ENCODE measurements around the gene COG5. TPM values are rescaled to one million over a fixed set of nuclear protein-coding genes. Genes with fewer than 3 reads are reported as not detected.

COG5 gene
- total and polyA plus RNA-seq, 4 experiments from 2014 or later: 39.3 to 87.8 (median 64.6) TPM

- Histone ChIP-seq H3K36me3 (ENCODE audit: insufficient read depth, low read length) (no peaks in the 10 kb centered on the region), H3K4me1 (ENCODE audit: insufficient read depth, low read length) (no peaks in the 10 kb centered on the region), H3K9me3 (ENCODE audit: control insufficient read depth in 1 of 2, low read length in 2 of 2) (no peaks in the 10 kb centered on the region), H3K27ac (ENCODE audit: low read depth, low read length) (no peak overlapping the region), H3K27me3 (ENCODE audit: insufficient read depth, low read length) (no peaks in the 10 kb centered on the region), H3K4me3 (ENCODE audit: low read length in 2 of 2) (no peak overlapping the region)
- intact Hi-C loops (cut with micrococcal nuclease): no loop called here
- Mint-ChIP-seq H3K27ac (no peak overlapping the region), H3K4me3 (no peak overlapping the region), H3K36me3 (peaks cover 36 to 58% of the 10 kb centered on the region in 2 donors), H3K27me3 (no peaks in the 10 kb centered on the region), H3K9me3 (no peaks in the 10 kb centered on the region), H3K4me1 (peaks cover 0 to 12% (median 8%) of the 10 kb centered on the region in 4 donors)
- CTCF ChIA-PET (ENCODE audit: partially characterized antibody): no interaction called here
- DNase-seq: no peak
- POLR2A ChIA-PET (ENCODE audit: partially characterized antibody): no interaction called here
These were observed 116.7 kb downstream of the COG5 start for GRCh38 chr7:107446988-107447387.

- peaks cover 36 to 58% of the 10 kb centered on the region in 2 donors for H3K36me3 Mint-ChIP-seq
- H3K27ac Mint-ChIP-seq: peak overlapping the region in 1 of 7 donors; percentile 78
- POLR2A ChIA-PET (ENCODE audit: partially characterized antibody): no interaction called here
- no peaks in the 10 kb centered on the region for H3K27me3 Mint-ChIP-seq
- DNase-seq: no peak
- Histone ChIP-seq H3K4me3 (ENCODE audit: low read length in 2 of 2) (no peak overlapping the region), H3K36me3 (ENCODE audit: insufficient read depth, low read length) (no peaks in the 10 kb centered on the region), H3K9me3 (ENCODE audit: control insufficient read depth in 1 of 2, low read length in 2 of 2) (no peaks in the 10 kb centered on the region), H3K27me3 (ENCODE audit: insufficient read depth, low read length) (no peaks in the 10 kb centered on the region), H3K27ac (ENCODE audit: low read depth, low read length) (no peak overlapping the region), H3K4me1 (ENCODE audit: insufficient read depth, low read length) (no peaks in the 10 kb centered on the region)
- no peaks in the 10 kb centered on the region for H3K9me3 Mint-ChIP-seq
- CTCF ChIA-PET (ENCODE audit: partially characterized antibody): no interaction called here
- intact Hi-C loops (cut with micrococcal nuclease): no loop called here
- peaks cover 0 to 12% (median 7%) of the 10 kb centered on the region in 4 donors for H3K4me1 Mint-ChIP-seq
- H3K4me3 Mint-ChIP-seq: no peak overlapping the region
These were observed 117.2 kb downstream of the COG5 start for GRCh38 chr7:107446531-107446930.

GRCh38 chr7:107442678-107443077, 121.0 kb downstream of the COG5 start:
- no peaks in the 10 kb centered on the region for H3K27me3 Mint-ChIP-seq
- Histone ChIP-seq H3K4me3 (ENCODE audit: low read length in 2 of 2) (no peak overlapping the region), H3K36me3 (ENCODE audit: insufficient read depth, low read length) (no peaks in the 10 kb centered on the region), H3K9me3 (ENCODE audit: control insufficient read depth in 1 of 2, low read length in 2 of 2) (no peaks in the 10 kb centered on the region), H3K4me1 (ENCODE audit: insufficient read depth, low read length) (no peaks in the 10 kb centered on the region), H3K27me3 (ENCODE audit: insufficient read depth, low read length) (no peaks in the 10 kb centered on the region), H3K27ac (ENCODE audit: low read depth, low read length) (no peak overlapping the region)
- DNase-seq: no peak
- no peak overlapping the region for H3K4me3 Mint-ChIP-seq
- no peaks in the 10 kb centered on the region for H3K9me3 Mint-ChIP-seq
- intact Hi-C loops (cut with micrococcal nuclease): no loop called here
- H3K27ac Mint-ChIP-seq: peak overlapping the region in 1 of 7 donors; percentile 80
- peaks cover 16 to 30% of the 10 kb centered on the region in 2 donors for H3K36me3 Mint-ChIP-seq
- ChIA-PET CTCF (ENCODE audit: partially characterized antibody) (no interaction called here), POLR2A (ENCODE audit: partially characterized antibody) (no interaction called here)
- peaks cover 0 to 11% (median 3%) of the 10 kb centered on the region in 4 donors for H3K4me1 Mint-ChIP-seq

- Histone ChIP-seq H3K27me3 (ENCODE audit: insufficient read depth, low read length) (no peaks in the 10 kb centered on the region), H3K9me3 (ENCODE audit: control insufficient read depth in 1 of 2, low read length in 2 of 2) (no peaks in the 10 kb centered on the region), H3K27ac (ENCODE audit: low read depth, low read length) (no peak overlapping the region), H3K4me3 (ENCODE audit: low read length in 2 of 2) (no peak overlapping the region), H3K36me3 (ENCODE audit: insufficient read depth, low read length) (no peaks in the 10 kb centered on the region), H3K4me1 (ENCODE audit: insufficient read depth, low read length) (no peaks in the 10 kb centered on the region)
- Mint-ChIP-seq H3K9me3 (no peaks in the 10 kb centered on the region), H3K4me3 (no peak overlapping the region), H3K27me3 (no peaks in the 10 kb centered on the region), H3K36me3 (peaks cover 12 to 29% of the 10 kb centered on the region in 2 donors), H3K4me1 (peaks cover 0 to 8% (median 1%) of the 10 kb centered on the region in 4 donors), H3K27ac (no peak overlapping the region)
- no peak for DNase-seq
- intact Hi-C loops (cut with micrococcal nuclease): no loop called here
- POLR2A ChIA-PET (ENCODE audit: partially characterized antibody): no interaction called here
- CTCF ChIA-PET (ENCODE audit: partially characterized antibody): no interaction called here
These were observed 121.9 kb downstream of the COG5 start for GRCh38 chr7:107441581-107442422.

- intact Hi-C loops (cut with micrococcal nuclease): no loop called here
- H3K9me3 ChIP-seq (ENCODE audit: control insufficient read depth in 1 of 2, low read length in 2 of 2): no peaks in the 10 kb centered on the region
- H3K36me3 ChIP-seq (ENCODE audit: insufficient read depth, low read length): no peaks in the 10 kb centered on the region
- H3K27ac ChIP-seq (ENCODE audit: low read depth, low read length): no peak overlapping the region
- H3K27ac Mint-ChIP-seq: peak overlapping the region in 2 of 7 donors; percentile 48 to 69
- H3K27me3 Mint-ChIP-seq: no peaks in the 10 kb centered on the region
- no peak for DNase-seq
- ChIA-PET CTCF (ENCODE audit: partially characterized antibody) (no interaction called here), POLR2A (ENCODE audit: partially characterized antibody) (no interaction called here)
- H3K27me3 ChIP-seq (ENCODE audit: insufficient read depth, low read length): no peaks in the 10 kb centered on the region
- H3K4me3 Mint-ChIP-seq: no peak overlapping the region
- no peak overlapping the region for H3K4me3 ChIP-seq (ENCODE audit: low read length in 2 of 2)
- H3K9me3 Mint-ChIP-seq: peaks cover 0 to 3% (median 0%) of the 10 kb centered on the region in 8 donors
- H3K36me3 Mint-ChIP-seq: peaks cover 13 to 43% of the 10 kb centered on the region in 2 donors
- no peaks in the 10 kb centered on the region for H3K4me1 ChIP-seq (ENCODE audit: insufficient read depth, low read length)
- peaks cover 0 to 8% (median 1%) of the 10 kb centered on the region in 4 donors for H3K4me1 Mint-ChIP-seq
These were observed 124.7 kb downstream of the COG5 start for GRCh38 chr7:107439025-107439424.

- H3K9me3 ChIP-seq (ENCODE audit: control insufficient read depth in 1 of 2, low read length in 2 of 2): no peaks in the 10 kb centered on the region
- no peak overlapping the region for H3K27ac ChIP-seq (ENCODE audit: low read depth, low read length)
- Mint-ChIP-seq H3K27me3 (no peaks in the 10 kb centered on the region), H3K36me3 (peaks cover 7 to 38% of the 10 kb centered on the region in 2 donors), H3K4me1 (peaks cover 0 to 5% (median 1%) of the 10 kb centered on the region in 4 donors), H3K27ac (no peak overlapping the region), H3K9me3 (peaks cover 0 to 3% (median 0%) of the 10 kb centered on the region in 8 donors), H3K4me3 (no peak overlapping the region)
- H3K4me1 ChIP-seq (ENCODE audit: insufficient read depth, low read length): no peaks in the 10 kb centered on the region
- H3K4me3 ChIP-seq (ENCODE audit: low read length in 2 of 2): no peak overlapping the region
- H3K27me3 ChIP-seq (ENCODE audit: insufficient read depth, low read length): no peaks in the 10 kb centered on the region
- H3K36me3 ChIP-seq (ENCODE audit: insufficient read depth, low read length): no peaks in the 10 kb centered on the region
- no peak for DNase-seq
- ChIA-PET CTCF (ENCODE audit: partially characterized antibody) (no interaction called here), POLR2A (ENCODE audit: partially characterized antibody) (no interaction called here)
- intact Hi-C loops (cut with micrococcal nuclease): no loop called here
These were observed 128.0 kb downstream of the COG5 start for GRCh38 chr7:107435749-107436148.

GRCh38 chr7:107432261-107432660, 131.5 kb downstream of the COG5 start:
- Histone ChIP-seq H3K27me3 (ENCODE audit: insufficient read depth, low read length) (no peaks in the 10 kb centered on the region), H3K36me3 (ENCODE audit: insufficient read depth, low read length) (no peaks in the 10 kb centered on the region), H3K4me3 (ENCODE audit: low read length in 2 of 2) (no peak overlapping the region), H3K9me3 (ENCODE audit: control insufficient read depth in 1 of 2, low read length in 2 of 2) (no peaks in the 10 kb centered on the region), H3K27ac (ENCODE audit: low read depth, low read length) (no peak overlapping the region), H3K4me1 (ENCODE audit: insufficient read depth, low read length) (no peaks in the 10 kb centered on the region)
- peaks cover 0 to 3% (median 0%) of the 10 kb centered on the region in 8 donors for H3K9me3 Mint-ChIP-seq
- peaks cover 15 to 55% of the 10 kb centered on the region in 2 donors for H3K36me3 Mint-ChIP-seq
- no peak overlapping the region for H3K4me3 Mint-ChIP-seq
- H3K4me1 Mint-ChIP-seq: no peaks in the 10 kb centered on the region
- intact Hi-C loops (cut with micrococcal nuclease): no loop called here
- POLR2A ChIA-PET (ENCODE audit: partially characterized antibody): no interaction called here
- DNase-seq: no peak
- H3K27me3 Mint-ChIP-seq: no peaks in the 10 kb centered on the region
- H3K27ac Mint-ChIP-seq: no peak overlapping the region
- CTCF ChIA-PET (ENCODE audit: partially characterized antibody): no interaction called here
